VCaP (cell line): Measurements from ENCODE around the gene TNIK.

ENCODE experiments used
- H3K27ac ChIP-seq: fragments of 450-650 bp; 2 replicates; pipeline ENCODE4 v1.5.1; 2017
- CTCF ChIP-seq: fragments of 450-650 bp; conservative IDR thresholded peaks from 2 replicates; pipeline ENCODE4 v1.5.1; 2017; ENCODE audit warnings: mild to moderate bottlenecking, moderate library complexity

TNIK gene

GRCh38 chr3:171212648-171213047 lies 247.6 kb downstream of the TNIK start:
- H3K27ac ChIP-seq = no peak overlapping the region
- TF ChIP-seq CTCF = no peak

DNA sequence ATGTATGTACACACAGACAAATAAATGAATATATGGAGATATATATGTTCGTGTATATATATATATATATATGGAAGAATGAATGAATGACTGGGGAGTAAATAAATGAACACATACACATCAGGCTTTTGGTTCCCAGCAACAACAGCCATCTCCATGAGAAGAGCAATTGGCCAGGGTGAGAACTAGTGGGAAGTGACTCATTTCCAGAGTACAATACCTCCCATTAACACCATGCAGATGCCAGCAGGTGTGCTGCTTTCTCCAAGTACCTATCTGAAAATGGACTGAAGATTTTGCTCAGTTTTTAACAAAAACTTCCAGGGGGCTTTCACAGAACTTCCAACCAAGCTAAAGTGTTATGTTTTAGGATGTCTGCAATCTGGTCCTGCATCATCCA lies 253.9 kb downstream of the TNIK start:
- TF ChIP-seq CTCF = no peak
- no peak overlapping the region for H3K27ac ChIP-seq

DNA sequence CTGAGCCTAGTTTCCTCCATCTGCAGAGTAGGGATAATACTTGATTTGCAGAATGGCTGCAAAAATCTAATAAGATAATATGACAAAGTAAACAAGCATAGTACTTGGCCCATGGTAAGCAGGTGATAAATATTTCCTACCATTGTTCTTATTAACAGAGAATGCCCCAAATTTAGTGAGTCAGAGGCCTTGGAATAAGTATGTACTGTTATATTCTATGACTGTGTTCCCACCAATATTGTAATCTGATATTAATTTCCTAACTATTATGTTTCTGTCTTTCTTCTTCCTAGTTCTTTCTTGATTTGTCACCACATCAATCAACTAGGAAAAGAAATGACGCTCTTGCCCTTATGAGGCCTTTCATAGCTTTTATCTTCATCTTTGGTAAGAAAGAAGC lies 255.3 kb downstream of the TNIK start:
- no peak overlapping the region for H3K27ac ChIP-seq
- no peak for TF ChIP-seq CTCF

- no peak for TF ChIP-seq CTCF
- H3K27ac ChIP-seq = no peak overlapping the region
Measured at GRCh38 chr3:171201825-171202224, 258.4 kb downstream of the TNIK start.

GRCh38 chr3:171200750-171201088 lies 259.5 kb downstream of the TNIK start:
- TF ChIP-seq CTCF = no peak
- no peak overlapping the region for H3K27ac ChIP-seq

DNA sequence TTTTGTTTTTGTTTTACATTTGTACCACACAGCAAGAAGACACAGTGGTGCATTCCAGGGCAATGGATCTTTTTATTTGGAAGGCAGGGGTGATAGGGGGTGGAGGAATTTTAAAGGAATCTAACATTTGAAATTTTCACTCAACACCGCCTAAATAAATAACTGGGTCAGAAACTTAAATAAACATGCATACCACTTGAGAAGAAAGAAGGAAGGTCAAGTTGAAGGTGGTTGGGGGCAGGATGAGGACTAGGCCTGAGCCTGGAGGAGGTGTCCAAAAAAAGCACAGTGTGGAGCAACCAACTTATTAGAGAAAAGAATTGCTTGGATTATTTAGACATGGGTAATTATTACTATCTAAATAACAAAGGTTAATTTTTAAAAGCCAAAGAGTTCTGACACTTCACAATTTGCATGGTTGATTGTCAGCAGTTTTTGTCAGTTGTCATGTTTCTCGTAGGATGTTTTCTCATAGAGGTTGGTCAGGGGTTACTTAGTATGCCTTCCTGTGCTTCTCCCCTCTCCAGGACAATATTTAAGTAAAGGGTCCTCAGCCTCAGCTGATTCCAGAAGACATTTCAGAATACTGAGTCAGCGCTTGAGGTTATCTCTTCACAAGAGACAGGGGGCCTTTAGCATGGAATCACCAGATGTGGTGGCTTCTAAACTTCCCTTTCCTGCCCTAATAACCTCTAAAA lies 260.0 kb downstream of the TNIK start:
- H3K27ac ChIP-seq = no peak overlapping the region
- no peak for TF ChIP-seq CTCF

DNA sequence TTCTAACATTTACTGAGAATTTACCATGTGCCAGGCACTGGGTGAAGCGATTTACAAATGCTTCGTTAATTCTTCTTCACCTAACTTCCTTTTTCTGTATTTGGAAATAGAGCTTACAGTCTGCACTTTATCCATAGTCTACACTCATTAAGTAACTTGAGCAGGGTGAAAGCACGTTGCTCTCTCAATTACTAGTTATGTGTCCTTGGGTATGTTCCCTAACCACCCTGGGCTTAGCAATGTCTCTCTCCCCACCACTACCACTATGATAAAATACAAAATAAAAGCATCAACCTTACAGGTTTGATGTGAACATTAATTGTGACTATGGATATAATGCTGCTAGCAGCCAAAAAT lies 260.8 kb downstream of the TNIK start:
- TF ChIP-seq CTCF = no peak
- H3K27ac ChIP-seq = no peak overlapping the region
